ENCODE results near the gene TMEM86A. TPM values are rescaled to one million over a fixed set of nuclear protein-coding genes. Genes with fewer than 3 reads are reported as not detected.

The TMEM86A gene
- total and polyA plus RNA-seq, 2 experiments from 2014 or later, result 1.7 to 5.2 TPM

DNA sequence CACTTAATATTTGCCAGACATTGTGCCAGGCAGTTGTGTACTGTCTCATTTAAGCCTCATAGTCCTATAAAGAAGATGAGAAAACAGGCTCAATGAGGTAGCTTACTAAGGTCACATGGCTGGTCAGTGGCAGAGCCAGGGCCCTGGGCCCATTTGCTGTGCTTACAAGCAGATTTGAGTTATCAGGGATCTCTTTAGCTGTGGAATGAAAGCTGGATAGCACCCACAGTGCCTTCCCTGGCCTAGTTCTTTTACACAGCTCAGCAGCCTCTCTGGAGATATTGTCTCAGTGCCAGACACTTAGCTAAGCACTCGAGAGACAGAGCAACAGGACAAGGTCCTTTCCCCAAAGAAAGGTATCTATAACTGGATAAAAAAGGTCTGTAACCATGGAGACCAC, 6.1 kb downstream of the TMEM86A start:
- no peak for DNase-seq (ENCODE audit: low spot score)
- H3K9me2 ChIP-seq (replicated peaks; ENCODE audit: insufficient read depth), result no peaks in the 10 kb centered on the region
- no peaks in the 10 kb centered on the region for H3K36me3 ChIP-seq (replicated peaks; ENCODE audit: insufficient read depth, low read depth)
- no peaks in the 10 kb centered on the region for H4K20me1 ChIP-seq (ENCODE audit: insufficient read depth, poor library complexity, severe bottlenecking)
- no peak for TF ChIP-seq EZH2phosphoT487 (IDR thresholded peaks at IDR 0.05; ENCODE audit: low read depth, severe bottlenecking, unreplicated experiment)
- no peak for TF ChIP-seq EZH2 (IDR thresholded peaks at IDR 0.05; ENCODE audit: borderline replicate concordance)
- TF ChIP-seq, protein P1, sequence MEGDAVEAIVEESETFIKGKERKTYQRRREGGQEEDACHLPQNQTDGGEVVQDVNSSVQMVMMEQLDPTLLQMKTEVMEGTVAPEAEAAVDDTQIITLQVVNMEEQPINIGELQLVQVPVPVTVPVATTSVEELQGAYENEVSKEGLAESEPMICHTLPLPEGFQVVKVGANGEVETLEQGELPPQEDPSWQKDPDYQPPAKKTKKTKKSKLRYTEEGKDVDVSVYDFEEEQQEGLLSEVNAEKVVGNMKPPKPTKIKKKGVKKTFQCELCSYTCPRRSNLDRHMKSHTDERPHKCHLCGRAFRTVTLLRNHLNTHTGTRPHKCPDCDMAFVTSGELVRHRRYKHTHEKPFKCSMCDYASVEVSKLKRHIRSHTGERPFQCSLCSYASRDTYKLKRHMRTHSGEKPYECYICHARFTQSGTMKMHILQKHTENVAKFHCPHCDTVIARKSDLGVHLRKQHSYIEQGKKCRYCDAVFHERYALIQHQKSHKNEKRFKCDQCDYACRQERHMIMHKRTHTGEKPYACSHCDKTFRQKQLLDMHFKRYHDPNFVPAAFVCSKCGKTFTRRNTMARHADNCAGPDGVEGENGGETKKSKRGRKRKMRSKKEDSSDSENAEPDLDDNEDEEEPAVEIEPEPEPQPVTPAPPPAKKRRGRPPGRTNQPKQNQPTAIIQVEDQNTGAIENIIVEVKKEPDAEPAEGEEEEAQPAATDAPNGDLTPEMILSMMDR (IDR thresholded peaks at IDR 0.05; ENCODE audit: poor library complexity), result no peak
- H3K4me1 ChIP-seq (ENCODE audit: insufficient read depth), result peaks cover under 1% of the 10 kb centered on the region
- no peak overlapping the region for H3K4me3 ChIP-seq
- 63% methylated on average over 1 of the region's 1 CpG for WGBS (ENCODE audit: low lambda C conversion rate, missing lambda C conversion rate)
- H3K27me3 ChIP-seq, result no peaks in the 10 kb centered on the region
- no peaks in the 10 kb centered on the region for H3K79me2 ChIP-seq
- H2AFZ ChIP-seq, result no peak overlapping the region
- no peak overlapping the region for H3K4me2 ChIP-seq
- H3K9me3 ChIP-seq (ENCODE audit: low read depth), result no peaks in the 10 kb centered on the region
- no peak overlapping the region for H3K27ac ChIP-seq

DNA sequence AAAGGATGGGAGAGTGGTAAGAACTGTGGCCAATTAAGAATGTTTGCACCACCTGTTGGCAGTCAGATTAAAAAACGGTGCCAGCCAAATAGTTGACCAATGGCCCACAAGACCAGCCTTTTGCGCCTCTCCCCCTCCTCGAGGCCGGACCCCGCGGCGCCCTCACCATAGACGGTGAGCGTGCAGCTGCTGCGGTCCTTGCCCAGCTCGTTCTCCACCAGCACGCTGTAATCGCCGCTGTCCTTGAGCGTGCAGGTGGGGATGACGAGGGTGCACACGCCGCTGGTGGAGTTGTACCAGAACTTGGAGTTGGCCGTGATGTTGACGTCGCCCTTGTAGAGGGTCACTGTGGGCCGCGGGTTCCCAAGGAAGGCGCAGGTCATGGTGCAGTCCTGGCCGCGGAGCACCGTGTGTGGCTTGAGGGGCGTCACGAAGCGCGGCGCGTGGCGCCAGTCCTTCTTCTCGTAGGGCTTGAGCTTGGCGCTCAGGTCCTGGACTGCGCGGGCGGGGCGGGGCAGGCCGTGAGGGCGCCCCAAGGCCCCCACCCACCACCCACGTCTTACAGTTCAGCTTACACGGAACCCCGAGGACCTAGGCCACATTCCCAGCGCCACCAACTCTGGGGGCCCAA, 7.2 kb downstream of the TMEM86A start:
- no peak for DNase-seq (ENCODE audit: low spot score)
- Histone ChIP-seq H3K4me1 (ENCODE audit: insufficient read depth) (no peaks in the 10 kb centered on the region), H4K20me1 (ENCODE audit: insufficient read depth, poor library complexity, severe bottlenecking) (no peaks in the 10 kb centered on the region), H3K9me3 (ENCODE audit: low read depth) (no peaks in the 10 kb centered on the region), H3K79me2 (no peaks in the 10 kb centered on the region), H3K27ac (no peak overlapping the region), H3K36me3 (replicated peaks; ENCODE audit: insufficient read depth, low read depth) (no peaks in the 10 kb centered on the region), H3K4me2 (no peak overlapping the region), H3K9me2 (replicated peaks; ENCODE audit: insufficient read depth) (no peaks in the 10 kb centered on the region), H3K27me3 (no peaks in the 10 kb centered on the region), H3K4me3 (no peak overlapping the region), H2AFZ (no peak overlapping the region)
- TF ChIP-seq, protein P1 (IDR thresholded peaks at IDR 0.05; ENCODE audit: poor library complexity), result no peak
- TF ChIP-seq EZH2phosphoT487 (IDR thresholded peaks at IDR 0.05; ENCODE audit: low read depth, severe bottlenecking, unreplicated experiment) (no peak), EZH2 (IDR thresholded peaks at IDR 0.05; ENCODE audit: borderline replicate concordance) (no peak)
- WGBS (ENCODE audit: low lambda C conversion rate, missing lambda C conversion rate), result 96% methylated on average over 27 of the region's 46 CpGs

- Histone ChIP-seq H3K9me3 (ENCODE audit: low read depth) (no peaks in the 10 kb centered on the region), H3K4me1 (ENCODE audit: insufficient read depth) (no peaks in the 10 kb centered on the region), H2AFZ (no peak overlapping the region), H3K4me2 (no peak overlapping the region), H3K9me2 (replicated peaks; ENCODE audit: insufficient read depth) (no peaks in the 10 kb centered on the region), H3K27me3 (no peaks in the 10 kb centered on the region), H3K79me2 (no peaks in the 10 kb centered on the region), H3K4me3 (no peak overlapping the region), H4K20me1 (ENCODE audit: insufficient read depth, poor library complexity, severe bottlenecking) (no peaks in the 10 kb centered on the region), H3K27ac (no peak overlapping the region), H3K36me3 (replicated peaks; ENCODE audit: insufficient read depth, low read depth) (no peaks in the 10 kb centered on the region)
- 87% methylated on average over 32 of the region's 34 CpGs for WGBS (ENCODE audit: low lambda C conversion rate, missing lambda C conversion rate)
- DNase-seq (ENCODE audit: low spot score), result no peak
- TF ChIP-seq, protein P1 (IDR thresholded peaks at IDR 0.05; ENCODE audit: poor library complexity), result no peak
- no peak for TF ChIP-seq EZH2phosphoT487 (IDR thresholded peaks at IDR 0.05; ENCODE audit: low read depth, severe bottlenecking, unreplicated experiment)
- no peak for TF ChIP-seq EZH2 (IDR thresholded peaks at IDR 0.05; ENCODE audit: borderline replicate concordance)
Observed at GRCh38 chr11:18706330-18707243, 8.0 kb downstream of the TMEM86A start.
